H1 (cell line): ENCODE results near the gene DOCK3. TPM values are rescaled to one million over a fixed set of nuclear protein-coding genes. Genes with fewer than 3 reads are reported as not detected.

Experiments used
- CTCF ChIA-PET: fragments of 300-600 bp; sonication (Branson Sonifier 250); formaldehyde crosslinking; loops from one replicate; lab custom pipeline; 2021; ENCODE audit not compliant: partially characterized antibody; lab: Charles Lee
- POLR2A ChIA-PET: fragments of 300-600 bp; sonication (Branson Sonifier 250); formaldehyde crosslinking; loops from one replicate; lab custom pipeline; 2021; ENCODE audit warnings: inconsistent platforms; ENCODE audit not compliant: partially characterized antibody; lab: Charles Lee
- DNase-seq, 2 experiments: peaks; one replicate each; pipeline versions ENCODE4 v3.0.0 to v3.0.0-alpha.2; 2010 to 2022; ENCODE audit warnings: low spot score in 2 of 2, low read depth in 1 of 2, mixed read lengths in 1 of 2
- FAIRE-seq: peaks from 2 replicates; lab custom pipeline; 2011; peaks lifted over from hg19 to GRCh38; lab: Jason Lieb, UNC
- H2AFZ ChIP-seq: 2 replicates; pipeline ENCODE4 v1.8.1; 2012; ENCODE audit warnings: low read length, inconsistent platforms
- H2AK5ac ChIP-seq: 2 replicates; pipeline ENCODE4 v1.6.1; 2013; ENCODE audit warnings: low read depth, low read length
- H2BK120ac ChIP-seq: replicated peaks from 2 replicates; pipeline ENCODE3; 2013; ENCODE audit warnings: low read depth, low read length, inconsistent platforms
- H2BK12ac ChIP-seq: 2 replicates; pipeline ENCODE4 v1.6.1; 2013; ENCODE audit warnings: low read depth, low read length
- H2BK15ac ChIP-seq: 2 replicates; pipeline ENCODE4 v1.6.1; 2013; ENCODE audit warnings: low read length
- H2BK20ac ChIP-seq: 2 replicates; pipeline ENCODE4 v1.6.1; 2013; ENCODE audit warnings: low read length
- H2BK5ac ChIP-seq: 2 replicates; pipeline ENCODE4 v1.6.1; 2013; ENCODE audit warnings: low read depth, low read length
- H3K14ac ChIP-seq: 2 replicates; pipeline ENCODE4 v1.6.1; 2013; ENCODE audit warnings: inconsistent platforms; ENCODE audit not compliant: insufficient read length
- H3K18ac ChIP-seq: 2 replicates; pipeline ENCODE4 v1.6.1; 2013; ENCODE audit warnings: low read length; ENCODE audit errors: extremely low read depth
- H3K23ac ChIP-seq: 2 replicates; pipeline ENCODE4 v1.6.1; 2013; ENCODE audit warnings: inconsistent platforms; ENCODE audit not compliant: insufficient read length
- H3K23me2 ChIP-seq: 2 replicates; pipeline ENCODE4 v1.6.1; 2013; ENCODE audit warnings: low read depth, low read length
- H3K27ac ChIP-seq: 2 replicates; pipeline ENCODE4 v1.6.1; 2011; ENCODE audit warnings: low read depth, low read length, inconsistent platforms
- H3K27me3 ChIP-seq, 4 experiments: replicated peaks in 1 of 4; 1 replicate in 1 of 4; 2 replicates in 3 of 4; pipeline versions ENCODE4 v1.6.1 to v1.8.1; 2011 to 2013; ENCODE audit warnings: low read length in 3 of 4, mild to moderate bottlenecking in 3 of 4, inconsistent platforms in 2 of 4, mixed read lengths in 2 of 4, moderate library complexity in 1 of 4; ENCODE audit not compliant: control insufficient read depth in 3 of 4, insufficient read depth in 3 of 4; ENCODE audit errors: extremely low read depth in 1 of 4
- H3K36me3 ChIP-seq, 4 experiments: 2 replicates each; pipeline versions ENCODE4 v1.6.1 to v1.8.1; 2011 to 2013; ENCODE audit warnings: mild to moderate bottlenecking in 4 of 4, low read length in 3 of 4, moderate library complexity in 2 of 4, control low read depth in 1 of 4, inconsistent platforms in 1 of 4; ENCODE audit not compliant: insufficient read depth in 4 of 4, control insufficient read depth in 2 of 4
- H3K4ac ChIP-seq: replicated peaks from 2 replicates; pipeline ENCODE3; 2013; ENCODE audit warnings: low read length, low read depth, mixed read lengths, inconsistent platforms; ENCODE audit not compliant: insufficient read length
- H3K4me1 ChIP-seq, 4 experiments: replicated peaks in 1 of 4; 1 replicate in 1 of 4; 2 replicates in 3 of 4; pipeline versions ENCODE4 v1.6.1 to v1.8.1; 2011 to 2013; ENCODE audit warnings: low read length in 3 of 4, inconsistent platforms in 2 of 4, mixed read lengths in 1 of 4; ENCODE audit not compliant: insufficient read depth in 4 of 4, control insufficient read depth in 3 of 4
- H3K4me2 ChIP-seq, 2 experiments: 2 replicates each; pipeline versions ENCODE4 v1.6.1 to v1.8.1; 2011 to 2013; ENCODE audit warnings: low read depth in 2 of 2, low read length in 2 of 2, control low read depth in 1 of 2, inconsistent platforms in 1 of 2, mild to moderate bottlenecking in 1 of 2; ENCODE audit not compliant: insufficient read depth in 1 of 2
- H3K4me3 ChIP-seq, 4 experiments: fragments of 200-600, 300-600 bp in 1 of 4; sonication (generic), shearing (Covaris generic), sonication (Bioruptor Twin) in 1 of 4; 2 replicates each; pipeline versions ENCODE4 v1.5.1 to v1.8.1; 2011 to 2016; ENCODE audit warnings: low read length in 4 of 4, low read depth in 3 of 4, control low read depth in 2 of 4, inconsistent platforms in 2 of 4, mild to moderate bottlenecking in 2 of 4, mixed read lengths in 1 of 4, moderate library complexity in 1 of 4; ENCODE audit not compliant: insufficient read depth in 2 of 4; ENCODE audit errors: extremely low read depth in 1 of 4
- H3K56ac ChIP-seq: replicated peaks from 2 replicates; pipeline ENCODE3; 2013; ENCODE audit warnings: low read depth, mild to moderate bottlenecking, mixed read lengths, low read length, inconsistent platforms; ENCODE audit not compliant: insufficient read length
- H3K79me1 ChIP-seq: 2 replicates; pipeline ENCODE4 v1.6.1; 2013; ENCODE audit warnings: low read depth, low read length, control low read depth
- H3K79me2 ChIP-seq, 2 experiments: 2 replicates each; pipeline versions ENCODE4 v1.6.1 to v1.8.1; 2012 to 2013; ENCODE audit warnings: low read length in 2 of 2, mild to moderate bottlenecking in 2 of 2, inconsistent platforms in 1 of 2; ENCODE audit not compliant: insufficient read depth in 2 of 2, control insufficient read depth in 1 of 2
- H3K9ac ChIP-seq, 4 experiments: replicated peaks in 1 of 4; 1 replicate in 1 of 4; 2 replicates in 3 of 4; pipeline versions ENCODE4 v1.6.1 to v1.8.1; 2011 to 2013; ENCODE audit warnings: low read depth in 3 of 4, low read length in 3 of 4, control low read depth in 2 of 4, mild to moderate bottlenecking in 2 of 4, moderate library complexity in 2 of 4, inconsistent platforms in 1 of 4; ENCODE audit errors: extremely low read depth in 1 of 4
- H3K9me3 ChIP-seq, 2 experiments: 2 replicates each; pipeline versions ENCODE4 v1.6.1 to v1.8.1; 2012 to 2013; ENCODE audit warnings: mild to moderate bottlenecking in 2 of 2, moderate library complexity in 2 of 2, control low read depth in 1 of 2, inconsistent platforms in 1 of 2, low read depth in 1 of 2, low read length in 1 of 2, mixed read lengths in 1 of 2; ENCODE audit not compliant: insufficient read depth in 2 of 2
- H4K20me1 ChIP-seq, 2 experiments: replicated peaks in 1 of 2; 2 replicates each; pipeline versions ENCODE3 to v1.8.1; 2011 to 2013; ENCODE audit warnings: inconsistent platforms in 2 of 2, low read length in 2 of 2, mild to moderate bottlenecking in 1 of 2; ENCODE audit not compliant: insufficient read depth in 2 of 2, control insufficient read depth in 1 of 2
- H4K5ac ChIP-seq: 2 replicates; pipeline ENCODE4 v1.6.1; 2013; ENCODE audit warnings: low read length, low read depth, mixed read lengths, inconsistent platforms; ENCODE audit not compliant: insufficient read length
- H4K8ac ChIP-seq: 2 replicates; pipeline ENCODE4 v1.8.0; 2013; ENCODE audit warnings: mild to moderate bottlenecking, moderate library complexity, low read length, inconsistent platforms; ENCODE audit not compliant: insufficient read depth; ENCODE audit errors: extremely low read depth
- H4K91ac ChIP-seq: replicated peaks from 2 replicates; pipeline ENCODE3; 2013; ENCODE audit warnings: low read length, mixed read lengths, inconsistent platforms; ENCODE audit not compliant: insufficient read length
- RAD21 ChIP-seq, 2 experiments: IDR thresholded peaks in 1 of 2; conservative IDR thresholded peaks in 1 of 2; 2 replicates each; pipeline ENCODE4 v1.6.1; 2011; ENCODE audit warnings: low read depth in 2 of 2, low read length in 2 of 2, improper control_type of control experiment in 1 of 2, inconsistent platforms in 1 of 2, mild to moderate bottlenecking in 1 of 2, moderate library complexity in 1 of 2
- WGBS, 2 experiments: shearing (Covaris generic) in 1 of 2; methylation state at CpG; one replicate each; pipeline versions ENCODE4 v1.1.6 to v1.1.7; 2013 to 2015; ENCODE audit warnings: low lambda C conversion rate in 2 of 2, mixed read lengths in 2 of 2, inconsistent platforms in 1 of 2, low coverage in 1 of 2, missing lambda C conversion rate in 1 of 2; ENCODE audit not compliant: insufficient replicate concordance in 2 of 2, insufficient coverage in 1 of 2, insufficient read length in 1 of 2; ENCODE audit errors: extremely low coverage in 1 of 2, missing lambda C conversion rate in 1 of 2; 5-methylcytosine and 5-hydroxymethylcytosine counted together
- polyA plus RNA-seq, 7 experiments: library from polyadenylated mRNA; depleted of rRNA in 3 of 7; stranded (reverse) in 5 of 7; unstranded in 2 of 7; fragments of >200 nt in 5 of 7; fragments of 200-250 nt in 2 of 7; gene quantifications; 1 replicate in 5 of 7; 2 replicates in 1 of 7; 4 replicates in 1 of 7; pipeline versions ENCODE4 v1.2.1 to v1.2.3, GENCODE V29; 2011 to 2013; ENCODE audit warnings: missing spikeins in 2 of 7, mixed read lengths in 2 of 7
- total RNA-seq: library from RNA; stranded (reverse); fragmentation: NEBNext Ultra II Directional; extraction: Animal tissue kit (Norgen Biotek cat#: 25700); gene quantifications from 2 replicates; pipeline ENCODE4 v1.2.1, GENCODE V29; 2021

Gene DOCK3
- total and polyA plus RNA-seq, 2 of the 8 experiments (the other 6 are each of a cell fraction or from before 2014, with no cell fraction given), result 2.7 to 5.0 TPM

GRCh38 chr3:51350751-51351150, 676.0 kb downstream of the DOCK3 start:
- no peak for FAIRE-seq
- H3K27me3 ChIP-seq, result no peaks in the 10 kb centered on the region
- no peak overlapping the region for H2AK5ac ChIP-seq
- H3K79me1 ChIP-seq, result no peaks in the 10 kb centered on the region
- no peak overlapping the region for H3K4me2 ChIP-seq
- peaks cover 0 to 6% (median 0%) of the 10 kb centered on the region in 4 experiments; a peak in 3 of 8 replicates for H3K36me3 ChIP-seq
- H2BK12ac ChIP-seq, result no peak overlapping the region
- H3K4me3 ChIP-seq, result no peak overlapping the region
- TF ChIP-seq RAD21 (IDR thresholded peaks at IDR 0.05 in 1 of 2, conservative IDR thresholded peaks at IDR 0.05 in 1 of 2; ENCODE audit: low read depth in 2 of 2, low read length in 2 of 2), result no peak
- no peak overlapping the region for H4K5ac ChIP-seq
- H3K79me2 ChIP-seq, result no peaks in the 10 kb centered on the region
- H3K9me3 ChIP-seq, result no peaks in the 10 kb centered on the region
- H4K8ac ChIP-seq, result no peak overlapping the region
- no peak overlapping the region for H2AFZ ChIP-seq
- H4K91ac ChIP-seq, result no peak overlapping the region
- H2BK5ac ChIP-seq, result no peak overlapping the region
- DNase-seq, result no peak
- CTCF ChIA-PET, result interaction anchor here (1.0 kb wide), 1 partner anchor 39 kb away, joined by 3 read pairs; no protein-coding TSS in a partner anchor
- H2BK120ac ChIP-seq, result no peak overlapping the region
- POLR2A ChIA-PET, result no interaction called here
- no peak overlapping the region for H3K4ac ChIP-seq
- no peak overlapping the region for H3K9ac ChIP-seq
- no peaks in the 10 kb centered on the region for H3K23me2 ChIP-seq
- no peak overlapping the region for H2BK20ac ChIP-seq
- H3K4me1 ChIP-seq, result no peaks in the 10 kb centered on the region
- H2BK15ac ChIP-seq, result no peak overlapping the region
- H3K18ac ChIP-seq, result no peak overlapping the region
- no peak overlapping the region for H3K56ac ChIP-seq
- H4K20me1 ChIP-seq, result no peaks in the 10 kb centered on the region
- no peak overlapping the region for H3K14ac ChIP-seq
- WGBS, 2 experiments, result 100% methylated on average over 1 of the region's 1 CpG; no CpG with 5 or more reads in 1 of the 2 experiments
- H3K23ac ChIP-seq, result no peak overlapping the region
- H3K27ac ChIP-seq, result no peak overlapping the region
